Kidney (tissue), 14 donors: ENCODE measurements around the gene POU2F2. TPM values are rescaled to one million over a fixed set of nuclear protein-coding genes. Genes with fewer than 3 reads are reported as not detected.

Experiments used
- DNase-seq, 5 donors: peaks; one replicate each; pipeline ENCODE4 v3.0.0-alpha.2; 2013 to 2020
- FAIRE-seq: peaks from 2 replicates; lab custom pipeline; 2012; peaks lifted over from hg19 to GRCh38; lab: Jason Lieb, UNC
- H3K27ac ChIP-seq, 2 donors: one replicate each; pipeline ENCODE4 v1.7.0; 2013; ENCODE audit warnings: low read depth in 2 of 2, low read length in 2 of 2, inconsistent platforms in 1 of 2
- H3K27me3 ChIP-seq: one replicate; pipeline ENCODE4 v1.7.1; 2013; ENCODE audit warnings: low read length, inconsistent platforms; ENCODE audit not compliant: control insufficient read depth, insufficient read depth
- H3K36me3 ChIP-seq, 3 donors: one replicate each; pipeline versions ENCODE4 v1.7.0 to v1.7.1; 2013; ENCODE audit warnings: low read length in 3 of 3, control low read depth in 1 of 3, inconsistent platforms in 1 of 3; ENCODE audit not compliant: insufficient read depth in 3 of 3, control insufficient read depth in 2 of 3
- H3K4me1 ChIP-seq, 3 donors: one replicate each; pipeline versions ENCODE4 v1.7.0 to v1.7.1; 2013; ENCODE audit warnings: low read length in 3 of 3, inconsistent platforms in 1 of 3, low read depth in 1 of 3; ENCODE audit not compliant: control insufficient read depth in 2 of 3, insufficient read depth in 2 of 3
- H3K4me3 ChIP-seq, 3 donors: one replicate each; pipeline versions ENCODE4 v1.7.0 to v1.8.1; 2013; ENCODE audit warnings: low read length in 3 of 3, control low read depth in 1 of 3, inconsistent platforms in 1 of 3
- H3K9ac ChIP-seq, 3 donors: one replicate each; pipeline versions ENCODE4 v1.7.0 to v1.7.1; 2013; ENCODE audit warnings: low read length in 3 of 3, control low read depth in 1 of 3, inconsistent platforms in 1 of 3
- H3K9me3 ChIP-seq, 3 donors: one replicate each; pipeline versions ENCODE4 v1.7.0 to v1.7.1; 2013; ENCODE audit warnings: low read length in 3 of 3, control low read depth in 1 of 3, inconsistent platforms in 1 of 3; ENCODE audit not compliant: control insufficient read depth in 2 of 3, insufficient read depth in 1 of 3
- CTCF ChIP-seq: IDR thresholded peaks from 3 replicates; pipeline ENCODE4 v1.5.1; 2012; ENCODE audit warnings: mild to moderate bottlenecking, moderate library complexity, borderline replicate concordance; ENCODE audit not compliant: insufficient read depth; ENCODE audit errors: extremely low read depth
- intact Hi-C: fragments of 100-400 bp; cut with DNase I; formaldehyde crosslinking; loops from one replicate; pipeline ENCODE4 v1.11.1; 2022
- polyA plus RNA-seq: library from polyadenylated mRNA; stranded (reverse); fragments of 350-450 nt; fragmentation: Illumina TruSeq; extraction: RNeasy Lipid Tissue Mini Kit (QIAGEN cat#74804); gene quantifications from one replicate; pipeline ENCODE4 v1.2.3, GENCODE V29; 2014; ENCODE audit warnings: low read depth, low replicate concordance; ENCODE audit not compliant: insufficient read depth
- total RNA-seq: library from RNA; stranded (reverse); fragmentation: NEBNext Ultra II Directional; extraction: Animal tissue kit (Norgen Biotek cat#: 25700); gene quantifications from one replicate; pipeline ENCODE4 v1.2.1, GENCODE V29; 2021
- donor health status: control.
- donor health status: control.
- donor health status: control.
- donor health status: control.
- donor health status: control.
- donor health status: DM: yes; HTN: yes; CAD: no.
- donor health status: Normal renal cell carcinoma (clear cell type).

POU2F2 gene
- total and polyA plus RNA-seq, 2 donors from 2014 or later: 1.3 to 9.8 TPM

- intact Hi-C loops: no loop called here
- Histone ChIP-seq H3K36me3 (no peaks in the 10 kb centered on the region), H3K27ac (no peak overlapping the region), H3K4me3 (no peak overlapping the region), H3K27me3 (no peaks in the 10 kb centered on the region), H3K9me3 (no peaks in the 10 kb centered on the region), H3K9ac (no peak overlapping the region), H3K4me1 (peaks cover 0 to 3% (median 0%) of the 10 kb centered on the region in 3 donors)
- no peak for FAIRE-seq
- DNase-seq: no peak
- no peak for TF ChIP-seq CTCF
Observed at GRCh38 chr19:42111811-42112210, 20.4 kb downstream of the POU2F2 start.

GRCh38 chr19:42111384-42111783 lies 20.9 kb downstream of the POU2F2 start:
- Histone ChIP-seq H3K27ac (no peak overlapping the region), H3K27me3 (no peaks in the 10 kb centered on the region), H3K36me3 (no peaks in the 10 kb centered on the region), H3K4me1 (peaks cover 0 to 3% (median 0%) of the 10 kb centered on the region in 3 donors), H3K4me3 (no peak overlapping the region), H3K9me3 (no peaks in the 10 kb centered on the region), H3K9ac (no peak overlapping the region)
- TF ChIP-seq CTCF: no peak
- no peak for FAIRE-seq
- no peak for DNase-seq
- intact Hi-C loops: no loop called here

GRCh38 chr19:42110658-42111057 lies 21.6 kb downstream of the POU2F2 start:
- no peaks in the 10 kb centered on the region for H3K36me3 ChIP-seq
- H3K4me1 ChIP-seq: peaks cover 0 to 3% (median 0%) of the 10 kb centered on the region in 3 donors
- no peaks in the 10 kb centered on the region for H3K9me3 ChIP-seq
- no peak overlapping the region for H3K9ac ChIP-seq
- DNase-seq: no peak
- FAIRE-seq: no peak
- H3K27me3 ChIP-seq: no peaks in the 10 kb centered on the region
- no peak for TF ChIP-seq CTCF
- H3K4me3 ChIP-seq: no peak overlapping the region
- H3K27ac ChIP-seq: no peak overlapping the region
- intact Hi-C loops: no loop called here

- Histone ChIP-seq H3K36me3 (no peaks in the 10 kb centered on the region), H3K27me3 (no peaks in the 10 kb centered on the region)
- intact Hi-C loops: no loop called here
Observed at GRCh38 chr19:42109896-42110295, 22.4 kb downstream of the POU2F2 start.

More at GRCh38 chr19:42109896-42110295, 22.4 kb downstream of the POU2F2 start:
- H3K27ac ChIP-seq: no peak overlapping the region
- no peak overlapping the region for H3K9ac ChIP-seq
- no peaks in the 10 kb centered on the region for H3K9me3 ChIP-seq
- no peak for TF ChIP-seq CTCF
- H3K4me3 ChIP-seq: no peak overlapping the region
- FAIRE-seq (no peak), DNase-seq (no peak)
- peaks cover 0 to 3% (median 0%) of the 10 kb centered on the region in 3 donors for H3K4me1 ChIP-seq
